ENCODE results near the gene WRNIP1. TPM values are rescaled to one million over a fixed set of nuclear protein-coding genes. Genes with fewer than 3 reads are reported as not detected.

The WRNIP1 gene
- total RNA-seq, 1 donor from 2014 or later: 58.4 TPM

DNA sequence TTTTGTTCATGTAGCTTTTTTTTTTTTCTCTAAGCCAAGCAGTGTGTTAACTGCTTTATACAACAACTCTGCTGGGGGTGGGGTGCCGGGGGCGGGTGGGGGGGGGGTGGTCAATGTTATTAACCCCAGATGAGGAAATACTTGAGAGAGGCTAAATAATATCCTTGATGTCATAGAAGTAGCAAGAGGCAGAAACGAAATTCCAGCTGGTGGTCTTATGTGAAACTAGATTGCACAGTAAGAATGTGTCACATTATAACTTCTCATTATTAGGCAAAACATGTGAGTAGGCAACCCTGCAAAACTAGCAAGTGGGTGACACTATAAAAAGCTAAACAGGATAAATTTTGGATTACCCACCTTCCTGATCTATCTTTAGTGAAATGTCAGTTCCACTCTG is 27.3 kb upstream of the WRNIP1 start:
- no peaks in the 10 kb centered on the region for H3K36me3 ChIP-seq (ENCODE audit: control insufficient read depth, insufficient read depth, low read length)
- H3K27me3 ChIP-seq (ENCODE audit: control insufficient read depth, insufficient read depth, low read length): no peaks in the 10 kb centered on the region
- DNase-seq (ENCODE audit: low read depth) (no peak), FAIRE-seq (no peak)
- H3K4me3 ChIP-seq (ENCODE audit: low read depth, low read length): no peak overlapping the region
- TF ChIP-seq, protein P1, sequence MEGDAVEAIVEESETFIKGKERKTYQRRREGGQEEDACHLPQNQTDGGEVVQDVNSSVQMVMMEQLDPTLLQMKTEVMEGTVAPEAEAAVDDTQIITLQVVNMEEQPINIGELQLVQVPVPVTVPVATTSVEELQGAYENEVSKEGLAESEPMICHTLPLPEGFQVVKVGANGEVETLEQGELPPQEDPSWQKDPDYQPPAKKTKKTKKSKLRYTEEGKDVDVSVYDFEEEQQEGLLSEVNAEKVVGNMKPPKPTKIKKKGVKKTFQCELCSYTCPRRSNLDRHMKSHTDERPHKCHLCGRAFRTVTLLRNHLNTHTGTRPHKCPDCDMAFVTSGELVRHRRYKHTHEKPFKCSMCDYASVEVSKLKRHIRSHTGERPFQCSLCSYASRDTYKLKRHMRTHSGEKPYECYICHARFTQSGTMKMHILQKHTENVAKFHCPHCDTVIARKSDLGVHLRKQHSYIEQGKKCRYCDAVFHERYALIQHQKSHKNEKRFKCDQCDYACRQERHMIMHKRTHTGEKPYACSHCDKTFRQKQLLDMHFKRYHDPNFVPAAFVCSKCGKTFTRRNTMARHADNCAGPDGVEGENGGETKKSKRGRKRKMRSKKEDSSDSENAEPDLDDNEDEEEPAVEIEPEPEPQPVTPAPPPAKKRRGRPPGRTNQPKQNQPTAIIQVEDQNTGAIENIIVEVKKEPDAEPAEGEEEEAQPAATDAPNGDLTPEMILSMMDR (IDR thresholded peaks at IDR 0.05; ENCODE audit: insufficient read depth, low read length, severe bottlenecking): no peak

DNA sequence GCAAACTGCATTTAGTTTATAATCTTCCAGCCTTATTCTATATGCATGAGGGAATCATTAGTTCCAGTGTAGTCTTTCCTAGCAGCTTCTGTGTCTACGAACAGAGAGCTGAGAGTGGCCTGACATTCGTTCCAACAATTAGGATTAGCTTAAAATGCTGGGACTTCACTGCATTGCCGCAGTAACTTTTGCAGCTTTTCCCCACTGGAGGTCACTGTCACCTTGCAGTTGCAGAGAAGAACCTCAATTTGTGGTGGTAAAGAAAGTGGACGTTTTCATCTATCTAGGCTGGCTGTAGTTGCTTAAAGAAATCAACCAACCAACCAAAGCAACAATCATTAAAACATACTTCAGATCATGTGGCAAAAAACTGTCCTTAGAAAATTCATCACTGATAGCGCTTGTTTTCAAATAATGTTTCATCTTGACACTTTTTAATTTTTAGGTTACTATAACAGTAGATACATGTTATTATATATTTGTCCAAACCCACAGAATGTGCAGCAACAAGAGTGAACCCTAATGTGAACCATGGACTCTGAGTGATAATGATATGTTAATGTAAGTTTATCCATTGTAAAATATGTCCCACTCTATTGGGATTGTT is 26.7 kb upstream of the WRNIP1 start:
- H3K27me3 ChIP-seq (ENCODE audit: control insufficient read depth, insufficient read depth, low read length): no peaks in the 10 kb centered on the region
- FAIRE-seq (no peak), DNase-seq (ENCODE audit: low read depth) (peak; percentile 56)
- H3K36me3 ChIP-seq (ENCODE audit: control insufficient read depth, insufficient read depth, low read length): no peaks in the 10 kb centered on the region
- H3K4me3 ChIP-seq (ENCODE audit: low read depth, low read length): no peak overlapping the region
- TF ChIP-seq, protein P1 (IDR thresholded peaks at IDR 0.05; ENCODE audit: insufficient read depth, low read length, severe bottlenecking): peak; percentile 67

DNA sequence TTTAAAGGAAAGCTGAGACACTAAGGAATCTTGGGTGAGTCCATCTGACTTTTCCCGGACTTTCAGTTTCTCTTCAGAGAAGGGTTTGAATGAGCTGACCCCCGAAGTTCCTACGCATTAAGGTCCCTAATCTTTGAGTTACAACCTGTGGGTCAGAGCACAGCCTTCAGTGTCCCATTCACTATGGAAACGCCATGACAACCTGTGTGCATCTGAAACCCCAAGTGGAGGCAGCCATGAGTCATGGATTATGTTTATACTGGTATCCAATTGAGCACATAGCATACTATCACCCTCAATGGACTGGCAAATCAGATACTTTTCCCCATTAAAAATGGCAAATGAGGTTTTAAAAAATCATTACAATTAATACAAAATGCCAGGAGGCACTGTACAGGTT is 25.9 kb upstream of the WRNIP1 start:
- H3K27me3 ChIP-seq (ENCODE audit: control insufficient read depth, insufficient read depth, low read length): no peaks in the 10 kb centered on the region
- no peak for FAIRE-seq
- no peak overlapping the region for H3K4me3 ChIP-seq (ENCODE audit: low read depth, low read length)
- peak; percentile 17 for DNase-seq (ENCODE audit: low read depth)
- no peaks in the 10 kb centered on the region for H3K36me3 ChIP-seq (ENCODE audit: control insufficient read depth, insufficient read depth, low read length)
- TF ChIP-seq, protein P1 (IDR thresholded peaks at IDR 0.05; ENCODE audit: insufficient read depth, low read length, severe bottlenecking): no peak

DNA sequence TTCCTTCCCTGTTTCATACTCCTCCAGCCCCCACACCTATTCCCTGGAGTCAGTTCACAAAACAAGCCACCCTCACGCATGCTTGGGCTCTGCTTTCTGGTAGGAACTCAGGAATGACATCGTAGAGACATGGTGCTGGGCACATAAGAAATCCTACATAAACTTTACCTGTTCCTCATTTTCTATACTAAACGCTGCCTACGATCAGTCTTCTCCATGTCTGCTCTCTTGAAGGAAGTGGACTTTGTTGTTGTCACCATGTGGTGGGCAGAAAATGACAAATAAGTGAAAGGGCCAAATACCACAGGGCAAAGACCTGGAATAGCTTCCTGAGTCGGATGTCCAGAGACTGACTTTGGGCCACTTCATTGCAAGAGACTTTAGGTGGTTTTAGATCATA is 24.6 kb upstream of the WRNIP1 start:
- no peaks in the 10 kb centered on the region for H3K36me3 ChIP-seq (ENCODE audit: control insufficient read depth, insufficient read depth, low read length)
- DNase-seq (ENCODE audit: low read depth): no peak
- FAIRE-seq: no peak
- TF ChIP-seq, protein P1 (IDR thresholded peaks at IDR 0.05; ENCODE audit: insufficient read depth, low read length, severe bottlenecking): no peak
- H3K4me3 ChIP-seq (ENCODE audit: low read depth, low read length): no peak overlapping the region
- H3K27me3 ChIP-seq (ENCODE audit: control insufficient read depth, insufficient read depth, low read length): no peaks in the 10 kb centered on the region

DNA sequence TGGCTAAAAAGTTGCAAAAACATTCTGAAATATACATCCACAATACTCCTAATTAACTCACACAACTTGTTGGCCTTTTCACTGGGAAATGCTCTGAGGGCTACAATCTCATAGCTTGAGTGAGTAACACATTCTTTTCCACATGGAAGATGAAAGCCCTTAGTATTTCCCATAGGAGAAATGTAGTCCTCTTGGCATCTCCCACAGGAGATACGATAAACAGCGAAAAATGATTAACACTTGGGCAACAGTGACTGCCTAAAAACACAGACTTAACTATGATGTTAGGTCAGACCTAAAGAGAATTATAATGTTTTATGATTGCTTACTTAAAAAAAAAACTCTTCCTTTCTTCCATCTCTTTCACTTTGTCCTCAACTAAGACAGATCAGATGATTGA is 23.4 kb upstream of the WRNIP1 start:
- TF ChIP-seq, protein P1 (IDR thresholded peaks at IDR 0.05; ENCODE audit: insufficient read depth, low read length, severe bottlenecking): no peak
- DNase-seq (ENCODE audit: low read depth) (no peak), FAIRE-seq (no peak)
- H3K36me3 ChIP-seq (ENCODE audit: control insufficient read depth, insufficient read depth, low read length): no peaks in the 10 kb centered on the region
- no peaks in the 10 kb centered on the region for H3K27me3 ChIP-seq (ENCODE audit: control insufficient read depth, insufficient read depth, low read length)
- H3K4me3 ChIP-seq (ENCODE audit: low read depth, low read length): no peak overlapping the region
